CD4-positive, alpha-beta T cell treated with Interleukin-15 for 1 hour (primary cell): ENCODE results near the gene FER1L5.
A peak's percentile ranks its signal among the peaks of the same experiment; 100 is the strongest.
"Not testable (repeated sequence)": the region's sequence is repeated elsewhere in the genome, so short reads cannot be mapped to it uniquely, and the experiment has no call there.

Experiments
- DNase-seq: peaks from one replicate; pipeline ENCODE4 v3.0.0-alpha.2; 2020

FER1L5 gene

DNA sequence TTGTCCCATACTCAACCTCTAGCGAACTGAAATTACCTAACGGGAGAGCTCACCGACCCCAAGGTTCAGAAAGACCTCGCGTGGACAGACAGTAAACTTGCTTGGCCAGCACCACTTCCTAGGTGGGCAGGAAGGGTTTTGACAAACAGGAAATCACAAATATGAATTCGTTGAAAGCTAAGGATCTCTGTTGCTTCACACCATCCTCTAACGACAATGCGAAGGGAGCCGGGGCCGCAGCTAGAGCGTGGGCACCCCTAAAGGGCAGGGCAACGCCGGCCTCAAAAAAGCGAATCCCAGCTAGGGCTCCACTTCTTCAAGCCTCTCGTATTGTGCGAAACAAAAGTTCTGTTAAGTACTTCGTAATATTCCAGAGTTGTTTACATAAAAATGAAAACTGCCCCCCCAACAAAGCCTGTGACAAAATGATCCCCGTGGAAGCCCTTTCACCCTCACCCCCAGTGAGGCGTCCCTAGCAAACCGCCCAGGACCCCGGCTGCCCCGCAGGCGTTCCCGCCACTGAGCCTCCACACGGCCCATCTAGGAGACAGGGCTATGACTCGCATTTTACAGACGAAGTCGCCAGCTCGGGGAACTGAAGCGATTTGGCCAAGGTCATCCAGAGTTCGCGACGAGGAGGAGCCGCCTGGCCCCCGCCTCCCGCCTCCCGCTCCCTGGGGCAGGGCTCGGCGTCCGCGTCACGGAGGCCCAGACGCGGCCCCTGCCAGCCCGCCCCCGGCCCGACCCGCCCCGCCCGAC lies 5.0 kb upstream of the FER1L5 start:
- peak; percentile 88 for DNase-seq

GRCh38 chr2:96638144-96639121 lies 4.1 kb upstream of the FER1L5 start, which contains the start of gene KANSL3:
Gene KANSL3 (minus strand): TSS chr2:96638312. CDS start chr2:96637135, 1,177 bp downstream.
- DNase-seq: peak; percentile 88

GRCh38 chr2:96647681-96648080 lies 5.1 kb downstream of the FER1L5 start:
- DNase-seq: no peak

DNA sequence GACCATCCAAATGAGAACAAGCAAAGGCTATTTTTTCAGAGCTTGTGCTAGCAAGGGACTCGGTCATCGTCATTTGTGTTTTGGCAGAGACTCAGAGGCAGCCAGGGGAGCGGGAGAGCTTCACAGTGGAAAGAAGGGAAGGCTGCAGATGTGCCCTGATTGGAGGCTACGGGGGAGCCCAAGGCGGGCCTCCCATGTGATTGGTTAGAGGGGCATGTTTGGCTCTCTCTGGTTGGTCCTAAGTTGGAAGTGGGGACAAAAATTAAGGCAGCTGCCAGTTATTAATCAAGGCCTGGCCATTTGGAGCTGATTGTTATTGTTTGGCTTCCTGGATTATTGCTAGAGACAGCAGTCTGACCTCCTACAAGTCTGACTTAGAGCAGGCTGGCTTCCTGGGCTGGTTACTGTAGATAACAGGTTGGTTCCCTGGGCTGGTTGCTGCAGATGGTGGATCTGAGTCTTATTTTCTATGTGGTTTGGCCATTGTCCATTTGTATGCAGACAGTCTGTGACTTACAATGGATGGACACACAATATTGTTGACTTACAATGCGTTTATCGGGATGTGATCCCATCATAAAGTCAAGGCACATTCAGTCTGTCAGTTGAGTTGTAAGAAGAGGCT lies 5.9 kb downstream of the FER1L5 start:
- no peak for DNase-seq

DNA sequence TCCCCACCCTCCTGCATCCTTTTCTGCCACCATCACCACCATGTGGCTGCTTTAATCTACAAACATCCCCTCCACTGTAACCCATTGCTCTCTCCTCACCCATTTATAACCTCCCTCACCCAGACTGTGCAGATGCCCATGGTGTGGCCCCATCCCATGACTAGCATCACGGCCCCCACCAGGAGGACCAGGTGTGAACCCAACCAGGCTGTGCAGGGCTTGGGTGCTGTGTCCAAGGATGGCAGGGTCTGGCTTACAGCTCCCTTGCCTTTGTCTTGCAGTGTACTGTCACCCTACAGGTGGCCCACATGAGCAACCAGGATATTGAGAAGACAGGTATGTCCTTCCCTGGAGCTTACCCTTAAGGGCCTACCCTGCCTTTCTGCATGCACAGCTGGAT lies 6.8 kb downstream of the FER1L5 start:
- no peak for DNase-seq

DNA sequence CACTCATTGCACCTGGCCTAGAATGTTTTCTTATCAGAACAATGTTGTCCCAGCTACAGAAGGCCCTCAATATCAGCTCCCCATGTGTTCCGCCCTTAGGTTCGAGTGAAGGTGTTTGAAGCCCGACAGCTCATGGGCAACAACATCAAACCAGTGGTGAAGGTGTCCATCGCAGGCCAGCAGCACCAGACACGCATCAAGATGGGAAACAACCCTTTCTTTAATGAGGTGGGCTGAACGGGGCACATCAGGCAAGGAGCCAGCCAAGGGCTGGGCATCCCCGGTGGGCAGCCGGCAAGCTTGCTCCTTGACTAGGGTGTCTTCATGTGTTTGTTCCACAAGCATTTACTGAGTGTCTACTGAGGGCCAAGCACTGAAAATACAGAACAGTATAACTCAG lies 9.2 kb downstream of the FER1L5 start:
- DNase-seq: no peak

DNA sequence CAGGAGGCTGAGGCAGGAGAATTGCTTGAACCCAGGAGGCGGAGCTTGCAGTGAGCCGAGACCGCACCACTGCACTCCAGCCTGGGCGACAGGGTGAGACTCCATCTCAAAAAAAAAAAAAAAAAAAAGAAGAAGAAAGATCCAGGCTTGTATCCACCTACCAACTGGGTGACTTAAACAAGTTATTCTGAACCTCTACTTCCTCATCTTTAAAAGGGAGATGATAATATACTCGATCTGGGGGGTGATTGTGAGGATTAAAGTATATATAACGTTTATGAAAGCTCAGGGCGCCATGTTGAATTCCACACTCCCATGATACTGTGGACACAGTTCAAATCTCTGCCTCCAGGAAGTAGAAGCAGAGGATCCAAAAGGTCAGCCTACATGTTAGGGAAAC lies 12.2 kb downstream of the FER1L5 start:
- not testable (repeated sequence) for DNase-seq

- DNase-seq: no peak
Observed at GRCh38 chr2:96655526-96655925, 13.0 kb downstream of the FER1L5 start.

GRCh38 chr2:96656540-96656939 lies 14.0 kb downstream of the FER1L5 start:
- DNase-seq: no peak

GRCh38 chr2:96661324-96661723 lies 18.8 kb downstream of the FER1L5 start:
- no peak for DNase-seq

DNA sequence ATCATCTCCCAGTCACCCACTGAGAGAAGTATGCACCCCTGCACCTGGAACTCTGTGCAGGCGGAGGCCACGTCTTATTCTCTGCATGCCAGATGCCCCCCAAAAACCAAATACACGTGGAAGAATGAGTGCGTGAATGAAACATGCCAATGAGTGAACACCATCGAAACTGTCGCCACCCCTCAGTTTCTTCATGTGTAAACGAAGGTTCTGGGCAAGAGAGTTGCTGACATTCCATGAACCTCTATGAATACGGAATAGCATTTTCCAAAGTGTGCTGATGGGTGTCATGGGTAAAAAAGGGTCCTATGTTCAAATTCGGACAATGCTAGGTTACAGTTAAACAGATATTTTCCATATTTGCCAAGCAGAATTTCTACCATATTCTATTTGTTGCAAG lies 19.8 kb downstream of the FER1L5 start:
- no peak for DNase-seq

GRCh38 chr2:96663177-96663576 lies 20.6 kb downstream of the FER1L5 start:
- no peak for DNase-seq

GRCh38 chr2:96663829-96664228 lies 21.3 kb downstream of the FER1L5 start:
- no peak for DNase-seq

DNA sequence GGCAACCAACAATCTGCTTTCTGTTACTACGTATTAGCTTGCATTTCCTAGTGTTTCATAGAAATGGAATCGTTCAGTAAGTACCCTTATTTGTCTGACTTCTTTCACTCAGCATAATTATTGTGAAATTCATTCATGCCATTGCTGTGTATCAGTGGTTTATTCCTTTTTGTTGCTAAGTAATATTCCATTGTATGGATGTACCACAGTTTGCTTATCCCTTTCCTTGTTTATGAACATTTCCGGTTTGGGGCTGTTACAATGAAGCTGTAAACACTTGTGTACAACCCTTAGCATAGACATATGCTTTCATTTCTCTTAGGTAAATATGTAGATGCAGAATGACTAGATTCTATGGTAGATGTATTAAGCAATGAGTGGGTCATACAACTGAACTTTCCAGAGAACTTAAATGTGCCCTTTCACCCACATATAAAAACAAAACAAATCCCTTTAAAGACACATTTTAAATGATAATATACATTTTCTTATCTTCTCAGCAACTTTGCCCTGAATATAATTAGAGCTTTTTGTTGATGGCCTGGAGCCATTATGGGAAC lies 21.9 kb downstream of the FER1L5 start:
- DNase-seq: no peak

DNA sequence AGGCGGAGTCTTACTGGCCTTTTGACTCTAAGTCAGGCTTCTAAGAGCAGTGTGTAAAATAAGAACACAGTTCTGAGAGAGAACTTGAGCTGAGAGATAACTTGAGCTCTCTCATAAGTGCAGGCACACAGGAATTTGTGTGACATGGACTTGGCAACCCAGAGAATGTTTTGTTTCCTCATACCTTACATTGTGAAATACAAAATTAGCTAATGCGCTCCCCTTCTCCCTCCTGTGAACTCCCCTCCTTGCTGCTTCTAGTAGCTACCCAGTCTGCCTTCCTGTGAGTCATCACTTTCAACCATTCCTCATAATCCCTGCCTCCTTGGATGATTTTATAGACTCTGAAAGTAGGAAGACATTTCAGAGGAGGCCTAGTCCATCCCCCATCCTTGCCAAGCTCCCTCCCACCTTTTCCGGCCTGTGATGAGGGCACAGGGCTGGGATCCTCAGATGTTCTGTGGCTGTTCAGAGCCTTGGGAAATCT lies 22.6 kb downstream of the FER1L5 start:
- peak; percentile 47 for DNase-seq

DNA sequence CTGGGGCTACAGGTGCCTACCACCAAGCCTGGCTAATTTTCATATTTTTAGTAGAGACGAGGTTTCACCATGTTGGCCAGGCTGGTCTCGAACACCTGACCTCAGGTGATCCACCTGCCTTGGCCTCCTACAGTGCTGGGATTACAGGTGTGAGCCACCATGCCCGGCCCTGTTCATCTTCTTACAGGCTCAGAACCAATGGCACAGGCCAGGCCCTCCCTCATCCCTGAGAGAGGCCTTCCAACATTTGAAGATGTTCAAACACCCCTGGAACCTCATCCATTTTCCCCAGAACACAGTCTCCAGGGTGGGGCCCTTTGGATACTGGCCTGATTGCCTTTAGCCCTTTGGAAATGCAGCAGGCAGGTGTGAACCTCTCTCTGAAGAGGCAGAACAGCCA lies 23.2 kb downstream of the FER1L5 start:
- not testable (repeated sequence) for DNase-seq

- no peak for DNase-seq
Observed at GRCh38 chr2:96668771-96669170, 26.2 kb downstream of the FER1L5 start.

DNA sequence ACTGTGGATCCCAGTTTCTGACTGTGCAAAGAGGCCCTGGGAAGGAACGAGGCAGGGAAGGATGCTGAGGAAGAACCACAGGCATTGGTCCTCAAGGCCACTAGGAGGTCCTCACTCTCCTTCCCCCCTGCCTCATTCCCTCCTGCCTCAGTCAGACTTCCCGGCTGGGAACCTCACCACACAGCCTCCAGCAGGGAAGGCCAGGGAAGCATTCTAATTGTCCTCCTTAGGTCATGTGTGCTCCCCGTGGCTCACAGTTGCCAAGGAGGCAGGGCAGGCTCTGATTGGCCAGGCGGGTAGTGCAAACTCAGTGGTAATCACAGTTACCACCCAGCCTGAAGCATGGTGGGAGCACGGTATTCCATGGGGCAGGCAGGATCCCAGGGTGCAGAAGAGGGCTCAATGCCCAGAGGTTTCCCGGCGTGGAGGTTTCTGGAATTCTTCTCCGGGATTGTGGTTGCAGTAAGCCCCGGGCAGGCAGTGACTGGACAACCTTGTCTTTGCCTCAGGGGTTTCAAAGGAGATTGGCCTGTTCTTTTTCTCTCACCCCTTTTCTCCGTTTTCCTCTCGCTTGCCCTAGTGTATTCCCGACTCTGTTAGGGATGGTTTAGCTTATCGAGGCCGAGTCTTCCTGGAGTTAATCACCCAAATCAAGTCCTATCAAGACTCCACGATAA lies 27.1 kb downstream of the FER1L5 start:
- no peak for DNase-seq

DNA sequence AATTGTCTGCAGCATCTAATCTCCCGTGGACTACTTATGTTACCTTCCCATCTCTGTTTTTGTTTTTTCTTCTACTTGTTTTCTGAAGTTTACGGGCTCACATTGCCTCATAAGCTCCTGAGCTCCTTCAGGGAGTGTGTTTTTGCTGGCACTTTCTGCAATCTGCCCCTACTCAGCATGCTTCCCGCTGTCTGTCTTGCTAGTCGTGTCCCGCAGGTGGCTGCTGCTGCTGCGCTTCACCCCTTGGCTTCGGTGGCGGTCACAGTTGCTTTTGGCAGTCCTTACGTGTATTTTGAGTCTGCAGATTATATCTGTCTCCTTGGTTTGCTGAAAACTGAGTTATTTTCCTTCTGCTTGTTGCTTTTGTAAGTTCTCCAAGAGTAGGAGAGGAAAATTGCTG lies 37.3 kb downstream of the FER1L5 start:
- DNase-seq: no peak

GRCh38 chr2:96680561-96681141 lies 38.1 kb downstream of the FER1L5 start:
- DNase-seq: no peak

- DNase-seq: no peak
Observed at GRCh38 chr2:96681540-96681939, 39.0 kb downstream of the FER1L5 start.

- no peak for DNase-seq
Observed at GRCh38 chr2:96683307-96683706, 40.7 kb downstream of the FER1L5 start.
